NCI-H2171 treated with DMSO at 0.1 percent for 48 hours (cell line): ENCODE results near the gene TMED7.

Experiments used
- DNase-seq: peaks from one replicate; lab custom pipeline; 2025; lab: John Stamatoyannopoulos, UW

TMED7 gene

DNA sequence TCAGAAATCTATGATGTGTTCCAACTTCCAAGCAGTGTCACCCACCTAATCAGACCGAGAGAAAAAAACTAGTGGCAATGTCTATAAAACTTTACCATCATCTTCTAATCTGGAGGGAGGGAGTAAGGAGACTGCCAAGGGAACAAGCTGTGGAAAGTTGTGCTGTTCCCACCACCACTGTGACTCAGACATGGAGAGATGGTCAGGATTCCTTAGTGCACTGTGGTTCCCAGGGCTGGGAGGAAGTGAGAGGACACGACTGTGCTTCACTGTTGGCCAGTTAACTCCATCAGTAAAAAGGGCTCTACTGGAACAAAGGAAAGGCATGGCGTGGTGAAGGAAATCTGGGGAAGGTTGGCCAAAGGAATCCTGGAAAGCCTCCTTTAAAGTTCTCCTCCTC is 42.4 kb downstream of the TMED7 start:
- DNase-seq = no peak

DNA sequence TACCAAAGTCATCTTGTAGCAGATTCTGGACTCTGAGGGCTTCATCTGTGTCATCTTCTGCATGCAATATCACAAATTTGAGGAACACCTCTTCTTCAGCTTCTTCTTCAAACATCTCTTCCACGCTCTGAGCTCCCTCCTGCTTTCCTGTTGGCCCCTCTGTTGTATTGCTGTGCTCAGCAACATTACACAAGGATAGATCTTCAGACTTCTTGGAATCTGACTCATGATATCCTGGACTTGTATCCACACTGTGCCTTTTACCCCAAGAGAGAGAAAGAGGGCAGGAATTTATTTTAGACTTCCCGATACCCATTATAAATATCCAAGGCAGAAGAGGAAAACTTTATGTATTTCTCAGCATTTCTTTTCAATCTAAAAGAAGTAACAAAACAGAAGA is 44.9 kb downstream of the TMED7 start:
- no peak for DNase-seq

DNA sequence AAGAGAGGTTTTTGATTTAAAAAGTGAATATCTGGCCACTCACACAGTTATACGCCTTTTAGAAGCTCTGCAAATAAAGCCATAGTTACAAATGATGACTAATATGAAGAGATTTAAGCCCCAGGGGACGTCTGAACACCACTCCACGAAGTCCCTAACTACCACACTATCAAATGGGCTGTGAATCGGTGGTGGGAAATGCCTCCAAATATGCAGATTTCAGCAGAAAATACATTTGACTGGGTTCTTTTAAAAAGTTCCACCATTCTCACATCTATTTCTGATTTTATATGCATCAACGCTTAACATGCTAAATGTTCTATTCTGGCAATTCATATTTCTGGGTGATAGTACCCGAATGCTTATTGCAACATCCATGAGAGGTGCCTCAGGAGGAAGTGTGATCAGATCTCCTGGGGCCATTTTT is 46.1 kb downstream of the TMED7 start:
- no peak for DNase-seq

DNA sequence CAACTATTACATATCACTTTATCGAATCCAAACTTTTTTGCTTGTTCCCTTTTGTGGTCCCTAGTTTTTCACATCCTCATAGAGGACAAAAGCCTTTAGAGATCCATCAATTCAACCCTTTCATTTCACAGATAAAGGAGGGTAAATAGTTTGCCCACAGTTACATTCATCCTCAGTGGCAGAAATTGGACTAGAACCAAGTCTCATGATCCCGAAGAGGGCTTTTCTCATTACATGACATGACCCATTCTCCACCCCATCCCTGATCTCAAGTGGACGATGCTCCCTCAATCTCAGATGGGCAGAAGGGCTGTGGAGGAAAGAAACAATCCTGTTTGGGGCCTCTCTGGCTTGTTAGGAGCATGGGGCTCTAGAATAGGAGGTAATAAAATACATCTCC is 46.6 kb downstream of the TMED7 start:
- no peak for DNase-seq

GRCh38 chr5:115578657-115579056 is 47.2 kb downstream of the TMED7 start:
- no peak for DNase-seq

DNA sequence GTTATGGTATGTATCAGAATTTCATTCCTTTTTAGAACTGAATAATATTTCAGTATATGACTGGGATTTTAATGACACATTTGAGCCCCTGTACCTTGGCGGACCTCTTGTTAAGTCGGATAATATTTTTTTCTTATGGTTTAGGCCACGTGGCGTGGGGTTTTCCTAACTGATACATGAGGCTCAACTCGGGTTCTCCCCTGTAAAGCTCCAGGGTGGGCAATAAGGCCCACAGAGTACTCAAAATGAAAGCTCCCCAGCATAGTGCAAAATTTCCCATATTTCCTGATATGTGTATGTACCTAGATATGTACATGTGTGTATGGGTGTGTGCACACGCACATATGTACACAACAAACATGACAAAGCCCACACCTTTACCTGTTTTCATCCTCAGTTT is 48.1 kb downstream of the TMED7 start:
- DNase-seq = no peak

DNA sequence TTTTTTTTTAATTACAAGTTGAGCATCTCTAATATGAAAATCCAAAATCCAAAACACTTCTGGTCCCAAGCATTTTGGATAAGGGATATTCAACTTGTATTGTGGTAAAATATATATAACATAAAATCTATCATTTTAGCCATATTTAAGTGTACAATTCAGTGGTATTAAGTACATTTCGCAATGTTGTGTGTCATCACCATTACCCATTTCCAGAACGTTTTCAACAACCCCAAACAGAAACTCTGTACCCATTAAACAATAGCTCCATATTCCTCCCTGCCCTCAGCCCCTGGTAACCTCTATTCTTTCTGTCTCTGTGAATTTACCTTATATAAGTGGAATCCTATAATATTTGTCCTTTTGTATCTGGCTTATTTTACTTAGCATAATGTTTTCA is 48.5 kb downstream of the TMED7 start:
- no peak for DNase-seq

GRCh38 chr5:115575167-115576070 is 50.4 kb downstream of the TMED7 start:
- DNase-seq = no peak

DNA sequence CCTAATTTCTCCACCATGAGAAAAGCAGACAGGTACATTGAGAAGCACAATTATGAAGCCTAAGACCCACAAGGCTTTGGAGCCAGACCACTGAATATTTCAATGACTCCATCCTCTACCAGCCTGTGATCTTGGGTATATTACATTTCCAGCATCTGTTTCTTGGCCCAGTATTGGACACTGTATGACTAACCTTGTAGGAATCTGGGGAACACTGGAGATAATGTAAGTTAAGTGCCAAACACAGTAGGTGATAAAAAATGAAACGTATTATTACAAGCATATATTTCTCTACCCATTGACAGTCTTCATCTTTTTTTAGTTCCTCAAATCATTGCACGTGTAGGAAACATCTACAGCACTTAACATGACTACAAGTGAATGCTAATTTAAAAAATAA is 52.7 kb downstream of the TMED7 start:
- DNase-seq = no peak

- no peak for DNase-seq
These were observed 54.4 kb downstream of the TMED7 start for GRCh38 chr5:115571441-115571878.

DNA sequence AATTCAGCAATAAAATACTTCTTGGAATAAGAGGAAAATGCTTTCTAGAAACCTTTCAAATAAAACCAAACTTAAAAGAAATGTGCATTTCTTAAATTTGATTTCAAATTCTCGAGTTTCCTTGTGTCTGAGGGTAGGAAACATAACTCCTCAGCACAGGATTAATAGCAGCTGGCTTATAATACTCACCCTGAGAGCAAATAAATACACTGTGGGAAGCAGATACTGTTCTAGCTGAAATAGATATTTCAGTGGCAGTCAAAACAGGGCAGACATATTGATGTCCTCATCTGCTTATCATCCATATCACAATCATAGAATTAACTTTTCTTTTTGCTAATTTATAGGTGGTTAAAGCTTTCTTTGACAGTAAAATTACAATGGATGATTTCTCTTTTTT is 57.2 kb downstream of the TMED7 start:
- no peak for DNase-seq

DNA sequence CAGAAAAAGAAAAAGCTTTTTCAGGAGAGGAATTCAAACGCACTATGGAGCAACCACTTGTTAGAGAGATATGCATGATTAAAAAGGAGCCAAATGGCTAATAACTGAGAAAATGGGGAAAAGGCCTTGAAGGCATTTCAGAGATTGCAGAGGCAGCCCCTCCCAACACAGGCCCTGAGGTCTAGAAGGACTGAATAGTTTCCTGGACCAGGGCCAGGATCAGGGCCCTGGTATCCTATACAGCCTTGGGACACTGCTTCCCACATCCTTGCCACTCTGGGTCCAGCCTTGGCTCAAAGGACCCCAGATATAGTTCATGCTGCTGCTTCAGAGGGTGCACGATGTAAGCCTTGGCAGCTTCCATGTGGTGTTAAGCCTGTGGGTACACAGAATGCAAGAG is 60.6 kb downstream of the TMED7 start:
- no peak for DNase-seq
